Liver (tissue), 9 donors: ENCODE measurements around the gene CKM. TPM values are rescaled to one million over a fixed set of nuclear protein-coding genes. Genes with fewer than 3 reads are reported as not detected.

ENCODE experiments used
- DNase-seq: peaks from one replicate; pipeline ENCODE4 v3.0.0-alpha.2; 2017; ENCODE audit warnings: low spot score
- H3K27ac ChIP-seq, 2 donors: one replicate each; pipeline ENCODE4 v1.7.0; 2013; ENCODE audit warnings: inconsistent platforms in 2 of 2, low read length in 2 of 2, control low read depth in 1 of 2, low read depth in 1 of 2, mild to moderate bottlenecking in 1 of 2
- H3K27me3 ChIP-seq, 4 donors: one replicate each; pipeline versions ENCODE4 v1.6.1 to v1.7.0; 2013; ENCODE audit warnings: low read length in 3 of 4, inconsistent platforms in 1 of 4, mild to moderate bottlenecking in 1 of 4, moderate library complexity in 1 of 4; ENCODE audit not compliant: control insufficient read depth in 4 of 4, insufficient read depth in 4 of 4
- H3K36me3 ChIP-seq, 4 donors: one replicate each; pipeline versions ENCODE4 v1.6.1 to v1.7.0; 2013; ENCODE audit warnings: low read length in 3 of 4, mild to moderate bottlenecking in 3 of 4, low read depth in 1 of 4, moderate library complexity in 1 of 4; ENCODE audit not compliant: control insufficient read depth in 4 of 4, insufficient read depth in 3 of 4
- H3K4me1 ChIP-seq, 4 donors: one replicate each; pipeline versions ENCODE4 v1.6.1 to v1.7.0; 2013; ENCODE audit warnings: low read length in 3 of 4, mild to moderate bottlenecking in 3 of 4, moderate library complexity in 1 of 4; ENCODE audit not compliant: control insufficient read depth in 4 of 4, insufficient read depth in 4 of 4
- H3K4me3 ChIP-seq, 3 donors: one replicate each; pipeline versions ENCODE4 v1.6.1 to v1.7.0; 2013; ENCODE audit warnings: low read length in 3 of 3, control low read depth in 1 of 3, low read depth in 1 of 3, mild to moderate bottlenecking in 1 of 3
- H3K9ac ChIP-seq, 2 donors: one replicate each; pipeline ENCODE4 v1.7.0; 2013; ENCODE audit warnings: low read length in 2 of 2, mild to moderate bottlenecking in 2 of 2, moderate library complexity in 2 of 2, control low read depth in 1 of 2, low read depth in 1 of 2
- H3K9me3 ChIP-seq, 4 donors: one replicate each; pipeline versions ENCODE4 v1.6.1 to v1.7.0; 2013; ENCODE audit warnings: low read length in 3 of 4; ENCODE audit not compliant: control insufficient read depth in 4 of 4
- EGR1 ChIP-seq, 2 donors: IDR thresholded peaks; 2 replicates each; pipeline ENCODE4 v1.6.1; 2016 to 2018; ENCODE audit warnings: antibody characterized with exemption in 2 of 2, low read depth in 2 of 2
- FOXA1 ChIP-seq: IDR thresholded peaks from 2 replicates; pipeline ENCODE4 v1.6.1; 2016; ENCODE audit warnings: antibody characterized with exemption
- FOXA2 ChIP-seq: IDR thresholded peaks from 2 replicates; pipeline ENCODE4 v1.6.1; 2016; ENCODE audit warnings: antibody characterized with exemption
- GABPA ChIP-seq, 2 donors: IDR thresholded peaks in 1 of 2; conservative IDR thresholded peaks in 1 of 2; 2 replicates each; pipeline ENCODE4 v1.6.1; 2016; ENCODE audit warnings: antibody characterized with exemption in 2 of 2, mild to moderate bottlenecking in 1 of 2, moderate library complexity in 1 of 2
- HNF4G ChIP-seq: IDR thresholded peaks from 2 replicates; pipeline ENCODE4 v1.6.1; 2016; ENCODE audit warnings: antibody characterized with exemption
- JUND ChIP-seq, 2 donors: IDR thresholded peaks; 2 replicates each; pipeline ENCODE4 v1.6.1; 2016; ENCODE audit warnings: antibody characterized with exemption in 2 of 2
- NR2F2 ChIP-seq: IDR thresholded peaks from 2 replicates; pipeline ENCODE4 v1.6.1; 2016; ENCODE audit warnings: antibody characterized with exemption
- RXRA ChIP-seq, 2 donors: IDR thresholded peaks; 2 replicates each; pipeline ENCODE4 v1.6.1; 2017 to 2018; ENCODE audit warnings: antibody characterized with exemption in 2 of 2, mild to moderate bottlenecking in 1 of 2
- SP1 ChIP-seq: IDR thresholded peaks from 2 replicates; pipeline ENCODE4 v1.6.1; 2018; ENCODE audit warnings: antibody characterized with exemption, mild to moderate bottlenecking
- TAF1 ChIP-seq: conservative IDR thresholded peaks from 2 replicates; pipeline ENCODE4 v1.6.1; 2016; ENCODE audit warnings: antibody characterized with exemption, mild to moderate bottlenecking
- YY1 ChIP-seq: IDR thresholded peaks from 2 replicates; pipeline ENCODE4 v1.6.1; 2016; ENCODE audit warnings: antibody characterized with exemption, mild to moderate bottlenecking
- WGBS: extraction: QIAGEN DNeasy Blood & Tissue Kit; methylation state at CpG from one replicate; pipeline ENCODE4 v1.1.7; 2013; 5-methylcytosine and 5-hydroxymethylcytosine counted together
- polyA plus RNA-seq, 2 donors: library from polyadenylated mRNA; stranded (reverse) in 1 of 2; unstranded in 1 of 2; fragments of 200-250 nt in 1 of 2; fragments of >200 nt in 1 of 2; fragmentation: Nextera tagmentation in 1 of 2; extraction: Ambion mirVana in 1 of 2; gene quantifications; one replicate each; pipeline versions ENCODE4 v1.2.1 to v1.2.3, GENCODE V29; 2013 to 2015
- total RNA-seq, 2 donors: library from RNA; depleted of rRNA; stranded (reverse); fragments of >200 nt; gene quantifications; one replicate each; pipeline ENCODE4 v1.2.3, GENCODE V29; 2014
- TF ChIP-seq, protein P1 (sequence below): IDR thresholded peaks from 2 replicates; pipeline ENCODE4 v1.6.1; 2016; ENCODE audit warnings: antibody characterized with exemption
- TF ChIP-seq, protein P2 (sequence below): IDR thresholded peaks from 2 replicates; pipeline ENCODE4 v1.6.1; 2016; ENCODE audit warnings: antibody characterized with exemption
- TF ChIP-seq, protein P3 (sequence below): fragments of 150-350 bp; IDR thresholded peaks from 2 replicates; pipeline ENCODE4 v1.5.1; 2017; ENCODE audit warnings: improper control_type of control experiment, low read depth, low read length; ENCODE audit not compliant: missing input control
- TF ChIP-seq, protein P4 (sequence below): IDR thresholded peaks from 2 replicates; pipeline ENCODE4 v1.6.1; 2016; ENCODE audit warnings: antibody characterized with exemption, mild to moderate bottlenecking
- donor health status: healthy.
- donor health status: healthy.
- donor health status: healthy.
- donor health status: healthy.
- donor health status: healthy.

Gene CKM
- total and polyA plus RNA-seq, 4 donors, result 0.05 to 0.37 (median 0.17) TPM; not detected in 1

DNA sequence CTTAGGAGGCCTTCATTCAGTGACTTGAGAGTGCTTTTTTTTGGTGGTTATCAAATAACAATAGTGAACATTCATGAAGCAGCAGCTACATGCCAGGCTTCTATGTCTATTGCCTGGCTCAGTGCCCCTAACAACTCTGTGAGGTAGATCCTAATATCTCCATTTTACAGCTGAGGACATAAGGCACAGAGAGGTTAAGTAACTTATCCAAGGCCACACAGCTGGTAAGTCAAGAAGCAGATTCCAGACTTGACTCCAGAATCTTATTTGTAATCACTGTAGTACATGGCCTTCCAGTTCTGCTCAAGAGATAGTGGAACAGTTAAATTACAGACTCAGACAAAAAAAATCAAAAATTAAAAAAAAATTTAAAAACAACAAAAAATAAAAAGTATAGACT is 26.8 kb downstream of the CKM start:
- Histone ChIP-seq H3K4me3 (no peak overlapping the region), H3K4me1 (peaks cover 4 to 63% (median 49%) of the 10 kb centered on the region in 4 donors), H3K27me3 (no peaks in the 10 kb centered on the region), H3K36me3 (peaks cover 0 to 14% (median 6%) of the 10 kb centered on the region in 4 donors), H3K9ac (no peak overlapping the region), H3K9me3 (no peaks in the 10 kb centered on the region), H3K27ac (no peak overlapping the region)
- DNase-seq, result no peak
- no peak for TF ChIP-seq SP1
- TF ChIP-seq, protein P1, sequence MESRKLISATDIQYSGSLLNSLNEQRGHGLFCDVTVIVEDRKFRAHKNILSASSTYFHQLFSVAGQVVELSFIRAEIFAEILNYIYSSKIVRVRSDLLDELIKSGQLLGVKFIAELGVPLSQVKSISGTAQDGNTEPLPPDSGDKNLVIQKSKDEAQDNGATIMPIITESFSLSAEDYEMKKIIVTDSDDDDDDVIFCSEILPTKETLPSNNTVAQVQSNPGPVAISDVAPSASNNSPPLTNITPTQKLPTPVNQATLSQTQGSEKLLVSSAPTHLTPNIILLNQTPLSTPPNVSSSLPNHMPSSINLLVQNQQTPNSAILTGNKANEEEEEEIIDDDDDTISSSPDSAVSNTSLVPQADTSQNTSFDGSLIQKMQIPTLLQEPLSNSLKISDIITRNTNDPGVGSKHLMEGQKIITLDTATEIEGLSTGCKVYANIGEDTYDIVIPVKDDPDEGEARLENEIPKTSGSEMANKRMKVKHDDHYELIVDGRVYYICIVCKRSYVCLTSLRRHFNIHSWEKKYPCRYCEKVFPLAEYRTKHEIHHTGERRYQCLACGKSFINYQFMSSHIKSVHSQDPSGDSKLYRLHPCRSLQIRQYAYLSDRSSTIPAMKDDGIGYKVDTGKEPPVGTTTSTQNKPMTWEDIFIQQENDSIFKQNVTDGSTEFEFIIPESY, result no peak
- TF ChIP-seq, protein P2, sequence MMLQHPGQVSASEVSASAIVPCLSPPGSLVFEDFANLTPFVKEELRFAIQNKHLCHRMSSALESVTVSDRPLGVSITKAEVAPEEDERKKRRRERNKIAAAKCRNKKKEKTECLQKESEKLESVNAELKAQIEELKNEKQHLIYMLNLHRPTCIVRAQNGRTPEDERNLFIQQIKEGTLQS, result no peak
- no peak for TF ChIP-seq JUND (IDR thresholded peaks at IDR 0.05)
- TF ChIP-seq YY1, result no peak
- no peak for TF ChIP-seq NR2F2
- TF ChIP-seq TAF1, result no peak
- TF ChIP-seq, protein P3, sequence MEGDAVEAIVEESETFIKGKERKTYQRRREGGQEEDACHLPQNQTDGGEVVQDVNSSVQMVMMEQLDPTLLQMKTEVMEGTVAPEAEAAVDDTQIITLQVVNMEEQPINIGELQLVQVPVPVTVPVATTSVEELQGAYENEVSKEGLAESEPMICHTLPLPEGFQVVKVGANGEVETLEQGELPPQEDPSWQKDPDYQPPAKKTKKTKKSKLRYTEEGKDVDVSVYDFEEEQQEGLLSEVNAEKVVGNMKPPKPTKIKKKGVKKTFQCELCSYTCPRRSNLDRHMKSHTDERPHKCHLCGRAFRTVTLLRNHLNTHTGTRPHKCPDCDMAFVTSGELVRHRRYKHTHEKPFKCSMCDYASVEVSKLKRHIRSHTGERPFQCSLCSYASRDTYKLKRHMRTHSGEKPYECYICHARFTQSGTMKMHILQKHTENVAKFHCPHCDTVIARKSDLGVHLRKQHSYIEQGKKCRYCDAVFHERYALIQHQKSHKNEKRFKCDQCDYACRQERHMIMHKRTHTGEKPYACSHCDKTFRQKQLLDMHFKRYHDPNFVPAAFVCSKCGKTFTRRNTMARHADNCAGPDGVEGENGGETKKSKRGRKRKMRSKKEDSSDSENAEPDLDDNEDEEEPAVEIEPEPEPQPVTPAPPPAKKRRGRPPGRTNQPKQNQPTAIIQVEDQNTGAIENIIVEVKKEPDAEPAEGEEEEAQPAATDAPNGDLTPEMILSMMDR, result no peak
- TF ChIP-seq, protein P4, sequence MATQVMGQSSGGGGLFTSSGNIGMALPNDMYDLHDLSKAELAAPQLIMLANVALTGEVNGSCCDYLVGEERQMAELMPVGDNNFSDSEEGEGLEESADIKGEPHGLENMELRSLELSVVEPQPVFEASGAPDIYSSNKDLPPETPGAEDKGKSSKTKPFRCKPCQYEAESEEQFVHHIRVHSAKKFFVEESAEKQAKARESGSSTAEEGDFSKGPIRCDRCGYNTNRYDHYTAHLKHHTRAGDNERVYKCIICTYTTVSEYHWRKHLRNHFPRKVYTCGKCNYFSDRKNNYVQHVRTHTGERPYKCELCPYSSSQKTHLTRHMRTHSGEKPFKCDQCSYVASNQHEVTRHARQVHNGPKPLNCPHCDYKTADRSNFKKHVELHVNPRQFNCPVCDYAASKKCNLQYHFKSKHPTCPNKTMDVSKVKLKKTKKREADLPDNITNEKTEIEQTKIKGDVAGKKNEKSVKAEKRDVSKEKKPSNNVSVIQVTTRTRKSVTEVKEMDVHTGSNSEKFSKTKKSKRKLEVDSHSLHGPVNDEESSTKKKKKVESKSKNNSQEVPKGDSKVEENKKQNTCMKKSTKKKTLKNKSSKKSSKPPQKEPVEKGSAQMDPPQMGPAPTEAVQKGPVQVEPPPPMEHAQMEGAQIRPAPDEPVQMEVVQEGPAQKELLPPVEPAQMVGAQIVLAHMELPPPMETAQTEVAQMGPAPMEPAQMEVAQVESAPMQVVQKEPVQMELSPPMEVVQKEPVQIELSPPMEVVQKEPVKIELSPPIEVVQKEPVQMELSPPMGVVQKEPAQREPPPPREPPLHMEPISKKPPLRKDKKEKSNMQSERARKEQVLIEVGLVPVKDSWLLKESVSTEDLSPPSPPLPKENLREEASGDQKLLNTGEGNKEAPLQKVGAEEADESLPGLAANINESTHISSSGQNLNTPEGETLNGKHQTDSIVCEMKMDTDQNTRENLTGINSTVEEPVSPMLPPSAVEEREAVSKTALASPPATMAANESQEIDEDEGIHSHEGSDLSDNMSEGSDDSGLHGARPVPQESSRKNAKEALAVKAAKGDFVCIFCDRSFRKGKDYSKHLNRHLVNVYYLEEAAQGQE, result no peak
- no peak for TF ChIP-seq RXRA (IDR thresholded peaks at IDR 0.05)
- TF ChIP-seq HNF4G, result no peak
- no peak for TF ChIP-seq FOXA2

DNA sequence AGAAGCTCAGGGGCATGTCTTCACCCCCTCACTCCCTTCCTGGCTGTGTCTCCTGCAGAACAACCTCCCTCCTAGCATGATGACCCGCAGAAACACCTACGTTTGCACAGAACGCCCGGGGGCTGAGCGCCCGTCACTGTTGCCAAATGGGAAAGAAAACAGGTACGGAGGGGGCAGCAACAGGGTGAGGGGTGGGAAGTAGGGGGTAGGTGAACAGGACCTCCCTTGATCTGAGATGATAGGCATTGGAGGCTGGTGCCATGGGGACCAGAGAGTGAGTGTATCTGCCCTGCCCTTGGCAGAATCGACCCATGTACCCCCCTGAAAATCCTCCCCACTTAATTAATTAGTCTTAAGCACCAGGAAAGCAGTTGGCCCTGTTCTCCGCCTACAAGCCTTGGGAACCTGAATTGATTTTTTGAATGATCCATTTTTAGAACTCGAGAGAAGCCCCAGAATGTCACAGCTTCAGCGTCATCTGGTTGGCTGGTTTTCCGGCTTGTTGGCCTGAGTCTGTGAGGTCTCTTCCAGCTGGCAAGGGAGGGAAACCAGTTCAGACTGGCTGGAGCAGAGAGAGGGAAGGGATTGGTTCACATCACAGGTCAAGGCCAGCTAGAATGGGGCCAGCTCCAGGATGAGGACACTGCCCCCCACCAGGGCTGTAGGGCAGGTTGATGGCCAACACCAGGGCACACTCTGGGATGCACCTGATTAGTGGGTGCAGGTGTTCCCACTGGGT is 28.2 kb downstream of the CKM start:
- Histone ChIP-seq H3K4me3 (no peak overlapping the region), H3K4me1 (peaks cover 6 to 61% (median 45%) of the 10 kb centered on the region in 4 donors), H3K36me3 (peaks cover 0 to 13% (median 6%) of the 10 kb centered on the region in 4 donors), H3K27me3 (no peaks in the 10 kb centered on the region), H3K27ac (peak overlapping the region; percentile 80 to 87), H3K9me3 (no peaks in the 10 kb centered on the region), H3K9ac (peak overlapping the region in 1 of 2 donors; percentile 60)
- DNase-seq, result no peak
- 33% methylated on average over 12 of the region's 12 CpGs for WGBS
- TF ChIP-seq YY1, result peak; percentile 76
- peak; percentile 20 for TF ChIP-seq HNF4G
- TF ChIP-seq FOXA1, result peak; percentile 56
- TF ChIP-seq EGR1 (IDR thresholded peaks at IDR 0.05; ENCODE audit: low read depth in 2 of 2), result peak in 1 of 2 donors; percentile 69
- TF ChIP-seq, protein P3, result no peak
- TF ChIP-seq JUND (IDR thresholded peaks at IDR 0.05), result peak; percentile 57 to 73
- TF ChIP-seq GABPA (IDR thresholded peaks at IDR 0.05 in 1 of 2, conservative IDR thresholded peaks at IDR 0.05 in 1 of 2), result peak in 1 of 2 donors; percentile 53
- TF ChIP-seq, protein P4, result peak; percentile 85
